Prostate gland (tissue), 2 donors: Measurements from ENCODE around the gene FOSL2. TPM values are rescaled to one million over a fixed set of nuclear protein-coding genes. Genes with fewer than 3 reads are reported as not detected.

Source experiments
- DNase-seq: peaks from one replicate; pipeline ENCODE4 v3.0.0-alpha.2; 2019; ENCODE audit warnings: low spot score
- H3K27ac ChIP-seq, 2 donors: fragments of 200-600 bp; sonication (generic); 2 replicates each; pipeline ENCODE4 v1.5.1; 2017 to 2019
- H3K27me3 ChIP-seq: fragments of 200-600 bp; sonication (generic); replicated peaks from 2 replicates; pipeline ENCODE4 v1.5.1; 2019; ENCODE audit not compliant: insufficient read depth
- H3K36me3 ChIP-seq, 2 donors: fragments of 200-600 bp; sonication (generic); 1 replicate in 1 of 2; 2 replicates in 1 of 2; pipeline versions ENCODE4 v1.5.1 to v1.8.1; 2017 to 2019
- H3K4me1 ChIP-seq: fragments of 200-600 bp; sonication (generic); replicated peaks from 2 replicates; pipeline ENCODE4 v1.5.1; 2019
- H3K4me3 ChIP-seq, 2 donors: fragments of 200-600 bp; sonication (generic); 2 replicates each; pipeline ENCODE4 v1.5.1; 2017 to 2019
- H3K9me3 ChIP-seq: fragments of 200-600 bp; sonication (generic); 2 replicates; pipeline ENCODE4 v1.5.1; 2017
- POLR2A ChIP-seq: fragments of 450-650 bp; IDR thresholded peaks from one replicate; pipeline ENCODE4 v1.6.1; 2016; ENCODE audit warnings: antibody characterized with exemption, mild to moderate bottlenecking
- POLR2AphosphoS5 ChIP-seq: sonication (generic); formaldehyde crosslinking; IDR thresholded peaks from one replicate; pipeline ENCODE4 v1.6.1; 2017; ENCODE audit warnings: antibody characterized with exemption
- WGBS: methylation state at CpG from one replicate; pipeline ENCODE4 v1.1.5; 2018; 5-methylcytosine and 5-hydroxymethylcytosine counted together
- intact Hi-C: fragments of 100-400 bp; cut with DNase I; formaldehyde crosslinking; loops from one replicate; pipeline ENCODE4 v1.14.2; 2022
- total RNA-seq, 2 donors: library from RNA; depleted of rRNA; stranded (reverse); fragments of >200 nt; gene quantifications; one replicate each; pipeline ENCODE4 v1.1.0, GENCODE V29; 2016
- TF ChIP-seq, protein P1 (sequence below), 4 experiments: fragments of 200-600 bp in 2 of 4; fragments of 450-650 bp in 2 of 4; sonication (generic) in 2 of 4; IDR thresholded peaks; 1 replicate in 3 of 4; 2 replicates in 1 of 4; pipeline ENCODE4 v1.5.1; 2016 to 2019; ENCODE audit warnings: antibody characterized with exemption in 4 of 4, mild to moderate bottlenecking in 2 of 4, moderate library complexity in 2 of 4

FOSL2 gene
- total RNA-seq, 2 donors from 2014 or later, result 57.4 to 94.2 TPM

GRCh38 chr2:28348921-28349320 is 43.7 kb upstream of the FOSL2 start:
- Histone ChIP-seq H3K27me3 (no peaks in the 10 kb centered on the region), H3K9me3 (no peaks in the 10 kb centered on the region), H3K4me3 (no peak overlapping the region), H3K36me3 (no peaks in the 10 kb centered on the region), H3K27ac (no peak overlapping the region), H3K4me1 (no peaks in the 10 kb centered on the region)
- TF ChIP-seq POLR2A (no peak), POLR2AphosphoS5 (no peak)
- TF ChIP-seq, protein P1, sequence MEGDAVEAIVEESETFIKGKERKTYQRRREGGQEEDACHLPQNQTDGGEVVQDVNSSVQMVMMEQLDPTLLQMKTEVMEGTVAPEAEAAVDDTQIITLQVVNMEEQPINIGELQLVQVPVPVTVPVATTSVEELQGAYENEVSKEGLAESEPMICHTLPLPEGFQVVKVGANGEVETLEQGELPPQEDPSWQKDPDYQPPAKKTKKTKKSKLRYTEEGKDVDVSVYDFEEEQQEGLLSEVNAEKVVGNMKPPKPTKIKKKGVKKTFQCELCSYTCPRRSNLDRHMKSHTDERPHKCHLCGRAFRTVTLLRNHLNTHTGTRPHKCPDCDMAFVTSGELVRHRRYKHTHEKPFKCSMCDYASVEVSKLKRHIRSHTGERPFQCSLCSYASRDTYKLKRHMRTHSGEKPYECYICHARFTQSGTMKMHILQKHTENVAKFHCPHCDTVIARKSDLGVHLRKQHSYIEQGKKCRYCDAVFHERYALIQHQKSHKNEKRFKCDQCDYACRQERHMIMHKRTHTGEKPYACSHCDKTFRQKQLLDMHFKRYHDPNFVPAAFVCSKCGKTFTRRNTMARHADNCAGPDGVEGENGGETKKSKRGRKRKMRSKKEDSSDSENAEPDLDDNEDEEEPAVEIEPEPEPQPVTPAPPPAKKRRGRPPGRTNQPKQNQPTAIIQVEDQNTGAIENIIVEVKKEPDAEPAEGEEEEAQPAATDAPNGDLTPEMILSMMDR (IDR thresholded peaks at IDR 0.05), result no peak
- WGBS, result 95% methylated on average over 11 of the region's 11 CpGs
- intact Hi-C loops, result loop anchor here (5.0 kb wide), 1 partner anchor 38 kb away; no protein-coding TSS in a partner anchor
- no peak for DNase-seq

GRCh38 chr2:28349546-28350165 is 43.0 kb upstream of the FOSL2 start:
- no peak for DNase-seq
- intact Hi-C loops, result loop anchor here (5.0 kb wide), 1 partner anchor 38 kb away; no protein-coding TSS in a partner anchor
- Histone ChIP-seq H3K4me1 (no peaks in the 10 kb centered on the region), H3K4me3 (no peak overlapping the region), H3K27me3 (no peaks in the 10 kb centered on the region), H3K9me3 (no peaks in the 10 kb centered on the region), H3K36me3 (no peaks in the 10 kb centered on the region), H3K27ac (no peak overlapping the region)
- WGBS, result 87% methylated on average over 11 of the region's 11 CpGs
- TF ChIP-seq, protein P1 (IDR thresholded peaks at IDR 0.05), result no peak
- no peak for TF ChIP-seq POLR2A
- TF ChIP-seq POLR2AphosphoS5, result no peak

- intact Hi-C loops, result no loop called here
Observed at GRCh38 chr2:28350196-28350595, 42.5 kb upstream of the FOSL2 start.

GRCh38 chr2:28350791-28351285 is 41.8 kb upstream of the FOSL2 start:
- Histone ChIP-seq H3K9me3 (no peaks in the 10 kb centered on the region), H3K27me3 (no peaks in the 10 kb centered on the region), H3K4me3 (no peak overlapping the region), H3K4me1 (peaks cover 3% of the 10 kb centered on the region), H3K36me3 (no peaks in the 10 kb centered on the region), H3K27ac (no peak overlapping the region)
- TF ChIP-seq, protein P1 (IDR thresholded peaks at IDR 0.05), result no peak
- no peak for TF ChIP-seq POLR2A
- no peak for TF ChIP-seq POLR2AphosphoS5
- 91% methylated on average over 11 of the region's 11 CpGs for WGBS
- DNase-seq, result no peak
- intact Hi-C loops, result no loop called here

More at GRCh38 chr2:28350196-28350595, 42.5 kb upstream of the FOSL2 start:
- H3K4me1 ChIP-seq, result no peaks in the 10 kb centered on the region
- TF ChIP-seq POLR2AphosphoS5, result no peak
- TF ChIP-seq, protein P1 (IDR thresholded peaks at IDR 0.05), result no peak
- TF ChIP-seq POLR2A, result no peak
- 94% methylated on average over 17 of the region's 17 CpGs for WGBS
- H3K27ac ChIP-seq, result no peak overlapping the region
- no peak overlapping the region for H3K4me3 ChIP-seq
- DNase-seq, result no peak
- no peaks in the 10 kb centered on the region for H3K36me3 ChIP-seq
- no peaks in the 10 kb centered on the region for H3K9me3 ChIP-seq
- H3K27me3 ChIP-seq, result no peaks in the 10 kb centered on the region

DNA sequence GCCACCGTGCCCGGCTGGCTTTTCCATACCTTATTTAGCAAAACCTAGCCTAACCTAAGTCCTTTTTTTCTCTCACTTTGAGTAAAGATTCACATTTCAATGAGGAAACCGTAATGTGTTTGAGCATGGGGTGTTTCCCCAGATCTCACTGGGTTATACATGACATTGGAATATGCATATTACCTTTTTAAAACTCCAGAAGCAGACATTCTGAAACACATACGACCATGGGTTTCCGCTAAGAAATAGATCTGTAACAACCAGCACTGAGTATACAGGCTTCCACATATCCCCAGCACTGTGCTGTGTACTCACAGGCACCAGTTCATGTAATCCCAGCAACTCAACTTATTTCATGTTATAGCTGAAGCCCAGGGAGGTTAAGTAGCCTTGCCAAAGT is 41.0 kb upstream of the FOSL2 start:
- no peak overlapping the region for H3K4me3 ChIP-seq
- intact Hi-C loops, result no loop called here
- H3K27ac ChIP-seq, result no peak overlapping the region
- no peaks in the 10 kb centered on the region for H3K27me3 ChIP-seq
- DNase-seq, result no peak
- H3K9me3 ChIP-seq, result no peaks in the 10 kb centered on the region
- peaks cover 11% of the 10 kb centered on the region for H3K4me1 ChIP-seq
- no peak for TF ChIP-seq POLR2A
- TF ChIP-seq, protein P1 (IDR thresholded peaks at IDR 0.05), result no peak
- WGBS, result 87% methylated on average over 5 of the region's 5 CpGs
- no peaks in the 10 kb centered on the region for H3K36me3 ChIP-seq
